ENCODE results near the gene OGA.

The OGA gene

DNA sequence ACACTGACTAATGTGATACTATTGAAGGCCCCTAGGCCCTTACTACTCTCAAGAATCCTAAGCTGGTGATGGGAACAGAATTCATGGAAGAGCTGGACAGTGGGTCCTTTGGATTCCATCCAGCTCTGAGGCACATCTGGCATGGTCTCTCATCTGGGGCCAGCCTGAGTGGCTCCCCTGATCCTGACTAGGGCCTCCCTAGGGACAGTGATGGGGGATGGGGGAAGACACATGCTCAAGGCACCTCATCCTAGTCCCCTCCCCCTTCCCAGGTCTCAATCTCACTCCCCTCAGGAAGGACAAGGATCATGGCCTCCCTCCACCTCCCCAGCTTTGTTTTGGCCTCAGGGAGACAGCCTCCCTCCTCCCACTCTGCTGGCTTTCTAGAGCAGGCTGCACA, 23.6 kb upstream of the OGA start:
- TF ChIP-seq CTCF (IDR thresholded peaks at IDR 0.05; ENCODE audit: low read depth, low read length) = no peak
- DNase-seq (ENCODE audit: low read depth in 2 of 2) = no peak
- H3K4me3 ChIP-seq (replicated peaks in 1 of 2; ENCODE audit: low read depth in 2 of 2, low read length in 2 of 2) = no peak overlapping the region

GRCh38 chr10:101840741-101841453, 22.7 kb upstream of the OGA start:
- H3K4me3 ChIP-seq (replicated peaks in 1 of 2; ENCODE audit: low read depth in 2 of 2, low read length in 2 of 2) = peak overlapping the region; percentile 28 to 43
- peak; percentile 84 to 88 for DNase-seq (ENCODE audit: low read depth in 2 of 2)
- TF ChIP-seq CTCF (IDR thresholded peaks at IDR 0.05; ENCODE audit: low read depth, low read length) = peak; percentile 98

DNA sequence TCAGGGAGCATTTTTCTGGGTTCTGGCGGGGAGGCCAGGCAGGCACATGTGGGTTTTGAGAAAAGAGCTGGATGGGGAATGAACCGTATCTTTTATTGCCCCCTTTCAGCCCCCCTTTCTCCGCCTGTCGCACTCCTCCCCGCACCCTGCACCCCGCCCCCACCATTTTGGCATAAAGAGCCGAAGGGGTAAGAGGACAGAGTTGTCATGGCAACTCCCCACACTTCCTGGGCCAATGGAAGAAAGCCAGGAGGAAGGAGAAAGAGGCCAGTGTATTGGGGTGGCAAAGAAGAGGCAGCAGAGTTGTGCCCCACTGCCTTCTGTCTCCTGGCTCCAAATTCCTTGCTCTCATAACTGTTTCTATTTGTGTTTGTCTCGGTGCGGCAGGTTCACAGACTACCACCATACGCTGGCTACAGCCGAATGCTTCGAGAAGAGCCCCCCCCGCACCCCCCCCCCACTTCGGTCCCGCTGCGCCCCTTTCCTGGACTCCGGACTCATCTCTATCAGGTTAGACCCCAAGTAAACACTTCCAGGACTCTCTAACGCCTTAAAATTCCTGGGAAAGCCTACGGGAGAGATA, 21.9 kb upstream of the OGA start:
- no peak for TF ChIP-seq CTCF (IDR thresholded peaks at IDR 0.05; ENCODE audit: low read depth, low read length)
- H3K4me3 ChIP-seq (replicated peaks in 1 of 2; ENCODE audit: low read depth in 2 of 2, low read length in 2 of 2) = peak overlapping the region; percentile 23 to 32
- peak; percentile 29 to 54 for DNase-seq (ENCODE audit: low read depth in 2 of 2)

DNA sequence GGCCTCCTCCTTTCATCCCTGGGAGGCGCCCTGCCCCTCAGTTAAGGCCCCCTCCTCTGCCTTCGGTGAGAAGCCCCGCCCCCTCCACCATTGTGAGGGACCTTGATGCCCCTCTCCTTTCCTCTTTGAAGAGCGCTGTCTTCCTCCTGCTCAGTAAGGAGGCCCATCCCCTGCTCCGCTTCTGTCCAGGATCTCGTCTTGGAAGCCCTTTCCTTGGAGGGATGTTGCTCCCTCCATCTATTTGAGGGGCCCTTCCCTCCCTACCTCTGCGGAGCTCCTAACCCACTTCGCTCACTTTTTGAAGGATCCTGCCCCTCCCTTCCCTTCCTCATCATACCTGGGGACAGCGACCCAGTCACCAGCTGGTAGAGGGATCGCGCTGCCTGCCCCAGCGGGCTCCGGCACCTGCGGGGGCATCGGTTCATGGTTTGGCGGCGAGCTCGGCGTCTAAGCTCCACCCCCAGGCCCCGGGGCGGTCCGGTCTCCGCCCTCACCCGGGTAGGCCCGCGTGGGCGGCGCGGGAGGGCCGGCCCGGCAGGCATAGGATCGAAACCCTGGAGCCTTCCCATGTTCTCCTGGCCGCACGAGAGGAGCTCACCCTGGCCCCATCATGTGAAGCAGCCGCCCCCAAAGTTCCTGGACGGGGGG, 21.3 kb upstream of the OGA start:
- TF ChIP-seq CTCF (IDR thresholded peaks at IDR 0.05; ENCODE audit: low read depth, low read length) = no peak
- DNase-seq (ENCODE audit: low read depth in 2 of 2) = peak in 1 of 2 donors; percentile 48
- peak overlapping the region; percentile 23 to 32 for H3K4me3 ChIP-seq (replicated peaks in 1 of 2; ENCODE audit: low read depth in 2 of 2, low read length in 2 of 2)

- TF ChIP-seq CTCF (IDR thresholded peaks at IDR 0.05; ENCODE audit: low read depth, low read length) = no peak
- no peak overlapping the region for H3K4me3 ChIP-seq (replicated peaks in 1 of 2; ENCODE audit: low read depth in 2 of 2, low read length in 2 of 2)
- DNase-seq (ENCODE audit: low read depth in 2 of 2) = no peak
Observed at GRCh38 chr10:101839002-101839401, 20.8 kb upstream of the OGA start.

DNA sequence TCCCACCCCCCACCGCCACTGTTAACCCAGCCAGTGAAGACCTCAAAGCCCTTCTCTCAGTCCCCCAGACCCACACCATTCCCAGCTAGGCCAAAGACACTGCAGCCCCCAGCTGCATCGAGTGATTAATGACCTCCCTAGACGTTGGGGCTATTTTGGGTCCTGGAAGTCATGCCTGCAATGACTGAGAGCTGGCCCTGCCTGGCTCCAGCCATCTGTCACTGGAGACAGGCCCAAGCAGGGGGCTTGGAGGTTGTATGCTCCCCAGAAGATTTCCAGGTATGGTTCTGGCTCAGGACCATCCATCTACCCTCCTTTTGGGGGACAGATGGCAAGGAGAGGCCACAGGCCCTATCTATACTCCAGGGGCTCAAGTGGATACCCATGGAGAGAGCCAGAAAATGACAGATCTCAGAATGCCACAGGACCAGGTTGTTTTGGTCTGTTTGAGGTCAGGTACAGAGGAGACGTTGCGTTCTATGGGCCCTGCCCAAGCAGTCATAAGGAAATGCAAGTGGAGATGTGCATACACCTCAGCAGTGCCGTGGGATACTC, 20.2 kb upstream of the OGA start:
- no peak for TF ChIP-seq CTCF (IDR thresholded peaks at IDR 0.05; ENCODE audit: low read depth, low read length)
- H3K4me3 ChIP-seq (replicated peaks in 1 of 2; ENCODE audit: low read depth in 2 of 2, low read length in 2 of 2) = no peak overlapping the region
- no peak for DNase-seq (ENCODE audit: low read depth in 2 of 2)

Data from cardiac fibroblast (primary cell).